GM12873 (cell line): ENCODE data around the gene ZFY.

Experiments
- TF ChIP-seq, protein P1 (sequence below): IDR thresholded peaks from 2 replicates; pipeline ENCODE4 v1.5.1; 2012; ENCODE audit warnings: low read depth, mild to moderate bottlenecking, moderate library complexity, low read length, control low read depth; ENCODE audit not compliant: insufficient read depth; ENCODE audit errors: missing control alignments

The ZFY gene

DNA sequence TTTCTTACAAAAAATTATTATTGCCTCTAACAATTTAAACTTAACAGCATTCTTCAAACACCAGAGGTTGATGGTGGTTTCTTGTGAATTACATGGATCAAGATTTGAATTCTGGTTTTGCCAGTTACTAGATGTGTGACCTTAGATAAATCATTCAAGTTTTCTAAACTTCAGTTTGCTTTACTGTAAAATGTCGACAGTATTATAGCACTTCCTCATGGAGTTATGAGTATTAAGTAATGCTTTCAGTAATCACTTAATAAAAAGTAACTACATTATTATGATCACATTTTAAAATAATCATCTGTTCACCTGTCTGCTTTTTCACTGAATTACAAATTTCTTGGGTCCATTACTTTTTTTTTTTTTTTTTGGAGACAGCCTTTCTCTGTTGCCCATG lies 37.5 kb downstream of the ZFY start:
- TF ChIP-seq, protein P1, sequence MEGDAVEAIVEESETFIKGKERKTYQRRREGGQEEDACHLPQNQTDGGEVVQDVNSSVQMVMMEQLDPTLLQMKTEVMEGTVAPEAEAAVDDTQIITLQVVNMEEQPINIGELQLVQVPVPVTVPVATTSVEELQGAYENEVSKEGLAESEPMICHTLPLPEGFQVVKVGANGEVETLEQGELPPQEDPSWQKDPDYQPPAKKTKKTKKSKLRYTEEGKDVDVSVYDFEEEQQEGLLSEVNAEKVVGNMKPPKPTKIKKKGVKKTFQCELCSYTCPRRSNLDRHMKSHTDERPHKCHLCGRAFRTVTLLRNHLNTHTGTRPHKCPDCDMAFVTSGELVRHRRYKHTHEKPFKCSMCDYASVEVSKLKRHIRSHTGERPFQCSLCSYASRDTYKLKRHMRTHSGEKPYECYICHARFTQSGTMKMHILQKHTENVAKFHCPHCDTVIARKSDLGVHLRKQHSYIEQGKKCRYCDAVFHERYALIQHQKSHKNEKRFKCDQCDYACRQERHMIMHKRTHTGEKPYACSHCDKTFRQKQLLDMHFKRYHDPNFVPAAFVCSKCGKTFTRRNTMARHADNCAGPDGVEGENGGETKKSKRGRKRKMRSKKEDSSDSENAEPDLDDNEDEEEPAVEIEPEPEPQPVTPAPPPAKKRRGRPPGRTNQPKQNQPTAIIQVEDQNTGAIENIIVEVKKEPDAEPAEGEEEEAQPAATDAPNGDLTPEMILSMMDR: no peak

DNA sequence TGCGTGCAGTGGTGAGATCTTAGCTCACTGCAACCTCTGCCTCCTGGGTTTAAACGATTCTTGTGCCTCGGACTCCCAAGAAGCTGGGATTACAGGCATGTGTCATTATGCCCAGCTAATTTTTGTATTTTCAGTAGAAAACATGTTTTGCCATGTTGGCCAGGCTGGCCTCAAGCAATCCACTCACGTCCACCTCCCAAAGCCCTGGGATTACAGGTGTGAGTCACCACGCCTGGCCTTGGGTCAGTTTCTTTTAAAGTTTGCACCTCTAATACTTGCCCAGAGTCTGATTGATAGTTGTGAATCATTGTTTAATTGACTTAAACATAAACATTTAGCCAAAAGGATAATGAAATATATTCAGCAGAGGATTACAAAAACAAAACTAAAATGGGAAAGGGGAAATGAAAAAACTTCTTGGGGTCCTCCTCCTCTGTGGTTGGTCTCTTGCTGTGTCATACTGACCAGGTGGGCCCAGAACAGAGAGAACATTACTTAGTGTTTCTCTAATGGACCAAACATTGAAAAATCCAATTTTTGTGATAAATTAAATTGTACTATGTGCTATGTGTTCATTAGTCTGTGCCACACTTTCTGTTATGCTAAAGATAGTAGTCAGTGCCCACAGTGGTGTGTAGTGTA lies 38.0 kb downstream of the ZFY start:
- TF ChIP-seq, protein P1: no peak

DNA sequence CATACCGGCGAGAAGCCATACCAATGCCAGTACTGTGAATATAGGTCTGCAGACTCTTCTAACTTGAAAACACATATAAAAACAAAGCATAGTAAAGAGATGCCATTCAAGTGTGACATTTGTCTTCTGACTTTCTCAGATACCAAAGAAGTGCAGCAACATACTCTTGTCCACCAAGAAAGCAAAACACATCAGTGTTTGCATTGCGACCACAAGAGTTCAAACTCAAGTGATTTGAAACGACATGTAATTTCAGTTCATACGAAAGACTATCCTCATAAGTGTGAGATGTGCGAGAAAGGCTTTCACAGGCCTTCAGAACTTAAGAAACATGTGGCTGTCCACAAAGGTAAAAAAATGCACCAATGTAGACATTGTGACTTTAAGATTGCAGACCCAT lies 44.1 kb downstream of the ZFY start:
- TF ChIP-seq, protein P1: no peak

DNA sequence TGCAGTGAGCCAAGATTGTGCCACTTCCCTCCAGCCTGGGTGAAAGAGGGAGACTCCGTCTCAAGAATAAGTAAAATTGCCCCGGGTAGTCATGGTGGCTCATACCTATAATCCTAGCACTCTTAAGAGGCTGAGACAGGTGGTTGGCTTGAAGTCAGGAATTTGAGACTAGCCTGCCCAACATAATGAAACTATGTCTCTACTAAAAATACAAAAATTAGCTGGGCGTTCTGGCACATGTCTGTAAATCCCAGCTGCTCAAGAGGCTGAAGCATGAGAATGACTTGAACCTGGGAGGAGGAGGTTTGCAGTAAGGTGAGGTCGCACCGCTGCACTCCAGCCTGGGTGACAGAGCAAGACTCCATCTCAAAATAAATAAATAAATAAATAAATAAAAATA lies 49.3 kb downstream of the ZFY start:
- TF ChIP-seq, protein P1: no peak

DNA sequence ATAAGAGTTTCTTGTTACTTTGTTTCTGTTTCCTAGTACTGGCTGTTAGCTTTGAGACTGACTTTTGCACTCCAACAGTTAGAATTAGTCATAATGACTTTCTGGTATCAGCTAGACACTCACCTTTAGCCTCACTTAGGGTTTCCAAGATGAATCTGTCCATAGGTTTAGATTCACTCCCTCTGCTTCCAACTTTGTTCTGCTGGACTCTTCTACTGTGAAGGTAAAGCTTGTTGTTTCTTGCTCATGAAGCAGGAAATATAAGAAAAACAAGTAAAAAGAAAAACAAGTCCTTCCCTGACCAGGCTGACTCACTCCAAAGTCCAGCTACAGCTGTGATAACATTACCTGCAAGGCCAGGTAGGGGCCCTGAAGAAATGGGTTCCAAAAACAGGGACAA lies 67.0 kb downstream of the ZFY start:
- TF ChIP-seq, protein P1: no peak

DNA sequence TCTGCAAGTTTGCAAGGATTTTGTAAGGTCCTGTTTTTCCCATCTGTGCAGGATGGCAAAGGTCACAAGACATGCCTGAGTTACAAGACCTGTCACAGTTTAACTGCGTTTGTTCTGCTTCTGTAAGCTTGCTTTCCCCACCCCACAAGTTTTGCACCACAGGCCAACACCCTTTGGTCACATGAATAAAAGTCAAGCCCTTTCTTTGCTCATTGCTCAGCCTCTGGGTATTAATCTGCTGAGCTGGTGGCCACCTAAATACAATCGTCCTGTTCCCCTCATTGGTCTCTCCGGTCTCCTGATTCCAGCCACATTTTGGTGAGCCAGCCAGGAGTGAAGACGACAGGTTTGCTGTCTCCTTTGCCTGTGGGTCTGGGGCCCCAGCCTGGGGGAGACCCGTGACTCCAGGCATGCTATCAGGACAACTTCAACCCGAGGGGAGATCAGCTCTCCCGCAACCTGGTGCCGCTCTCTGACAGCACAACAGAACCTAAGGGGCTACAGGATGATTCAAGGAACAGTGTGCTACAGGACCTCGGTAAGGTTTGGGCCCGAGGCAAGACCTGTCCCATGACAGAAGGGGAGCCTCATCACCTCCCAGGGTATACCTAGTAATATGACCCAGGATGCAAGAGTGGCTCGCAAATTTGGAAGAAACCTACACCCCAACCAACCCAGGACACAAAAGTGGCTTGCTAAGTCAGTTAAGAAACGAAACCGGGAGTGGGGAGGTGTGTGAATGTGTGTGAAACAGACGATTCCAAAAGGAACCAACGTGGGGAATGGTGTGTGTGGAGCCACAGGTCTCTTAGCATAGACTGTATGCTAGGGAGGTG lies 67.7 kb downstream of the ZFY start:
- TF ChIP-seq, protein P1: no peak

DNA sequence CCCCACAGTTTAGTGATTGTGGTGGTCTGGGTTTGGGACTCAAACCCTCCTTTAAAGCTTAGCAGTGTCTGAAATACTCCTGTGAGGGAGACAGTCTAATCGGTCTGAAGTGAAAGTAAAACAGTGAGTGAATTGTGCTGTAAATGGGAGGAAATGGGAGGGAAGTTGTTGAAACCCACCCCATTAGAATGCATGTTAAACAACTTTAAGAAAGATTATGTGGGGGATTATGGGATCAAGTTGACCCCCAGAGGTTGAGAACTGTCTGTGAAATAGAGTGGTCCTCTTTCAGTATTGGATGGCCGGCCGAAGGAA lies 68.3 kb downstream of the ZFY start:
- TF ChIP-seq, protein P1: no peak
